ENCODE results near the gene SLC6A5.

- TF ChIP-seq CTCF (conservative IDR thresholded peaks at IDR 0.05; ENCODE audit: low read depth, low read length) (no peak), EZH2 (IDR thresholded peaks at IDR 0.05; ENCODE audit: low read length, unreplicated experiment) (no peak), EZH2phosphoT487 (IDR thresholded peaks at IDR 0.05; ENCODE audit: borderline replicate concordance, low read length) (no peak)
These were observed 4.9 kb downstream of the SLC6A5 start for GRCh38 chr11:20604295-20604803.

Data from PC-3 (cell line).